Right ventricle myocardium superior (tissue), 1 donor: ENCODE results near the gene RBM20. TPM values are rescaled to one million over a fixed set of nuclear protein-coding genes. Genes with fewer than 3 reads are reported as not detected.
"Not testable (repeated sequence)": the region's sequence is repeated elsewhere in the genome, so short reads cannot be mapped to it uniquely, and the experiment has no call there.

ENCODE experiments used
- ATAC-seq: fragments of 200-7000 bp; cut with Tn5 transposase; one replicate; pipeline ENCODE4 v1.9.1; 2020; ENCODE audit warnings: mild to moderate bottlenecking; ENCODE audit not compliant: poor library complexity
- DNase-seq: peaks from one replicate; pipeline ENCODE4 v3.0.0-alpha.2; 2020
- intact Hi-C: fragments of 100-400 bp; cut with DNase I; formaldehyde crosslinking; loops from one replicate; pipeline ENCODE4 v1.11.2; 2022
- total RNA-seq: library from RNA; stranded (reverse); fragmentation: NEBNext Ultra II Directional; extraction: Animal tissue kit (Norgen Biotek cat#: 25700); gene quantifications from one replicate; pipeline ENCODE4 v1.2.1, GENCODE V29; 2021
- donor health status: DM: no; HTN: yes; CAD: no; lungs with severe emphysema.

Gene RBM20
- total RNA-seq, 1 donor from 2014 or later = 103 TPM

- DNase-seq = no peak
- intact Hi-C loops = no loop called here
- peak; percentile 20 for ATAC-seq
Measured at GRCh38 chr10:110764793-110765512, 120.8 kb downstream of the RBM20 start.

- DNase-seq (no peak), ATAC-seq (peak; percentile 32)
- intact Hi-C loops = no loop called here
Measured at GRCh38 chr10:110765513-110766319, 121.6 kb downstream of the RBM20 start.

- DNase-seq, intact Hi-C loops, ATAC-seq: not testable (repeated sequence)
Measured at GRCh38 chr10:110767601-110768000, 123.5 kb downstream of the RBM20 start.

- ATAC-seq (no peak), DNase-seq (no peak)
- intact Hi-C loops = no loop called here
Measured at GRCh38 chr10:110770243-110770642, 126.1 kb downstream of the RBM20 start.

- intact Hi-C loops = no loop called here
- no peak for DNase-seq
- ATAC-seq = no peak
Measured at GRCh38 chr10:110771486-110771885, 127.3 kb downstream of the RBM20 start.

GRCh38 chr10:110771991-110772390, 127.9 kb downstream of the RBM20 start:
- DNase-seq (no peak), ATAC-seq (no peak)
- intact Hi-C loops = no loop called here

GRCh38 chr10:110772454-110773025, 128.4 kb downstream of the RBM20 start:
- intact Hi-C loops = no loop called here
- ATAC-seq (no peak), DNase-seq (no peak)

GRCh38 chr10:110773693-110774068, 129.5 kb downstream of the RBM20 start:
- ATAC-seq (no peak), DNase-seq (no peak)
- intact Hi-C loops = no loop called here

GRCh38 chr10:110774069-110775019, 130.2 kb downstream of the RBM20 start:
- ATAC-seq (peak; percentile 40), DNase-seq (no peak)
- intact Hi-C loops = no loop called here

- ATAC-seq = no peak
- DNase-seq = no peak
- intact Hi-C loops = no loop called here
Measured at GRCh38 chr10:110775020-110775375, 130.9 kb downstream of the RBM20 start.

- intact Hi-C loops = no loop called here
- DNase-seq = no peak
- no peak for ATAC-seq
Measured at GRCh38 chr10:110775406-110775805, 131.3 kb downstream of the RBM20 start.

- intact Hi-C loops = no loop called here
- ATAC-seq (no peak), DNase-seq (no peak)
Measured at GRCh38 chr10:110777017-110777416, 132.9 kb downstream of the RBM20 start.

GRCh38 chr10:110777661-110778060, 133.5 kb downstream of the RBM20 start:
- DNase-seq (no peak), ATAC-seq (peak; percentile 4)
- intact Hi-C loops = no loop called here

GRCh38 chr10:110778211-110778610, 134.1 kb downstream of the RBM20 start:
- DNase-seq (no peak), ATAC-seq (no peak)
- intact Hi-C loops = no loop called here

- no peak for ATAC-seq
- intact Hi-C loops = no loop called here
- no peak for DNase-seq
Measured at GRCh38 chr10:110779489-110779888, 135.4 kb downstream of the RBM20 start.

- ATAC-seq (peak; percentile 76), DNase-seq (peak; percentile 58)
- intact Hi-C loops = no loop called here
Measured at GRCh38 chr10:110780704-110781103, 136.6 kb downstream of the RBM20 start.

GRCh38 chr10:110781139-110781538, 137.0 kb downstream of the RBM20 start:
- peak; percentile 2 for ATAC-seq
- DNase-seq = no peak
- intact Hi-C loops = no loop called here

GRCh38 chr10:110782616-110783015, 138.5 kb downstream of the RBM20 start:
- no peak for DNase-seq
- ATAC-seq = no peak
- intact Hi-C loops = no loop called here
